Trophoblast cell (in vitro differentiated cells and primary cell): ENCODE measurements around the gene IL24.

Experiments used
- DNase-seq, 2 donors: peaks; one replicate each; pipeline ENCODE4 v3.0.0-alpha.2; 2016
- H2AFZ ChIP-seq: 2 replicates; pipeline ENCODE4 v1.6.1; 2013; ENCODE audit warnings: low read length, moderate library complexity, mild to moderate bottlenecking; ENCODE audit not compliant: insufficient read depth, poor library complexity
- H2AK5ac ChIP-seq: 2 replicates; pipeline ENCODE4 v1.6.1; 2013; ENCODE audit warnings: mild to moderate bottlenecking, low read length
- H2BK120ac ChIP-seq: 2 replicates; pipeline ENCODE4 v1.6.1; 2013; ENCODE audit warnings: low read length, mild to moderate bottlenecking, moderate library complexity; ENCODE audit not compliant: insufficient read depth, poor library complexity
- H2BK12ac ChIP-seq: 2 replicates; pipeline ENCODE4 v1.6.1; 2013; ENCODE audit warnings: mild to moderate bottlenecking, low read length, moderate library complexity
- H2BK5ac ChIP-seq: 2 replicates; pipeline ENCODE4 v1.6.1; 2013; ENCODE audit warnings: low read length, low read depth, moderate library complexity, mild to moderate bottlenecking; ENCODE audit not compliant: poor library complexity
- H3K14ac ChIP-seq: 2 replicates; pipeline ENCODE4 v1.6.1; 2013; ENCODE audit warnings: mild to moderate bottlenecking, low read length
- H3K18ac ChIP-seq: 2 replicates; pipeline ENCODE4 v1.6.1; 2013; ENCODE audit warnings: mild to moderate bottlenecking, low read length
- H3K23ac ChIP-seq: 2 replicates; pipeline ENCODE4 v1.6.1; 2013; ENCODE audit warnings: low read length
- H3K27ac ChIP-seq: 2 replicates; pipeline ENCODE4 v1.5.1; 2013; ENCODE audit warnings: low read depth, mild to moderate bottlenecking, inconsistent platforms, low read length, moderate library complexity
- H3K27me3 ChIP-seq: 2 replicates; pipeline ENCODE4 v1.6.1; 2013; ENCODE audit warnings: inconsistent platforms, mild to moderate bottlenecking, low read length, moderate library complexity; ENCODE audit not compliant: insufficient read depth
- H3K36me3 ChIP-seq, 2 experiments: 1 replicate in 1 of 2; 2 replicates in 1 of 2; pipeline ENCODE4 v1.6.1; 2013; ENCODE audit warnings: low read length in 2 of 2, mild to moderate bottlenecking in 2 of 2, moderate library complexity in 1 of 2; ENCODE audit not compliant: insufficient read depth in 2 of 2, control insufficient read depth in 1 of 2
- H3K4ac ChIP-seq: 2 replicates; pipeline ENCODE4 v1.6.1; 2013; ENCODE audit warnings: low read depth, mild to moderate bottlenecking, low read length, moderate library complexity
- H3K4me1 ChIP-seq, 2 experiments: 1 replicate in 1 of 2; 2 replicates in 1 of 2; pipeline ENCODE4 v1.6.1; 2013; ENCODE audit warnings: low read length in 2 of 2, mild to moderate bottlenecking in 2 of 2, moderate library complexity in 1 of 2; ENCODE audit not compliant: insufficient read depth in 2 of 2, control insufficient read depth in 1 of 2
- H3K4me2 ChIP-seq: 2 replicates; pipeline ENCODE4 v1.6.1; 2013; ENCODE audit warnings: inconsistent platforms, mild to moderate bottlenecking, low read length, moderate library complexity
- H3K4me3 ChIP-seq: 2 replicates; pipeline ENCODE4 v1.5.1; 2013; ENCODE audit warnings: mild to moderate bottlenecking, low read depth, low read length, inconsistent platforms
- H3K79me1 ChIP-seq: one replicate; pipeline ENCODE4 v1.6.1; 2013; ENCODE audit warnings: low read length
- H3K79me2 ChIP-seq: 2 replicates; pipeline ENCODE4 v1.6.1; 2013; ENCODE audit warnings: low read length, mild to moderate bottlenecking; ENCODE audit not compliant: control insufficient read depth, insufficient read depth, poor library complexity
- H3K9ac ChIP-seq: 2 replicates; pipeline ENCODE4 v1.6.1; 2013; ENCODE audit warnings: mild to moderate bottlenecking, low read length
- H3K9me3 ChIP-seq: 2 replicates; pipeline ENCODE4 v1.6.1; 2013; ENCODE audit warnings: low read depth, mild to moderate bottlenecking, control low read depth, inconsistent platforms, low read length; ENCODE audit not compliant: insufficient read depth
- H4K12ac ChIP-seq: 2 replicates; pipeline ENCODE4 v1.6.1; 2013; ENCODE audit warnings: low read depth, mild to moderate bottlenecking, low read length, moderate library complexity
- H4K8ac ChIP-seq: 2 replicates; pipeline ENCODE4 v1.6.1; 2013; ENCODE audit warnings: low read depth, mild to moderate bottlenecking, low read length, moderate library complexity
- H4K91ac ChIP-seq: one replicate; pipeline ENCODE4 v1.6.1; 2013; ENCODE audit warnings: low read depth, mild to moderate bottlenecking, low read length, moderate library complexity
- WGBS: extraction: QIAGEN DNeasy Blood & Tissue Kit; methylation state at CpG from one replicate; pipeline ENCODE4 v1.1.7; 2013; ENCODE audit warnings: missing lambda C conversion rate; ENCODE audit not compliant: insufficient read length, insufficient coverage; ENCODE audit errors: extremely low coverage; 5-methylcytosine and 5-hydroxymethylcytosine counted together

The IL24 gene

DNA sequence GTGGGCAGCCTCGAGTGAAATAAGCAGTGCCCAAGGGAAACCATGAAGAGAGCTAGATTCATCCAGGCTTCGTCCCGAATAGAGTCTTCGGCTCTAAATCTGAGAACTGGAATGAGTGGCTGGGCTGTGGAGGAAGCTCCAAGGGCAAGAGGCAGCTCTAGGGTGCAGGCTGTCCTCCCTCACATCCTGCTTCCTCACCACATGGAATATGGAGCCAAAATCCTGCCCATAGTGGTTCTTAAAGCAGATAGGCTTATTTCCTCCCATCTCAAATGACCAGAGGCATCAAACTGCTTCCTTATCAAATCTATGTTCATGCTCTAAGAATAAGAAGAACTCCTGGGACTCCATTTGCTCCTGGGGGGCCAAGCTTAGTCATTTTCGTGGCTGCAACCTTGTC lies 2.5 kb downstream of the IL24 start:
- Histone ChIP-seq H2BK12ac (no peak overlapping the region), H2BK120ac (no peak overlapping the region), H3K27ac (no peak overlapping the region), H3K4ac (no peak overlapping the region), H3K79me2 (no peaks in the 10 kb centered on the region), H3K4me3 (no peak overlapping the region), H4K91ac (no peak overlapping the region), H3K4me2 (no peak overlapping the region), H4K8ac (no peak overlapping the region), H3K14ac (no peak overlapping the region), H3K9me3 (peaks cover 1% of the 10 kb centered on the region), H3K23ac (no peak overlapping the region), H2BK5ac (no peak overlapping the region), H2AFZ (no peak overlapping the region), H3K79me1 (no peaks in the 10 kb centered on the region), H3K36me3 (no peaks in the 10 kb centered on the region), H3K4me1 (peaks cover 18 to 22% of the 10 kb centered on the region in 2 experiments), H3K18ac (no peak overlapping the region), H3K27me3 (no peaks in the 10 kb centered on the region), H2AK5ac (no peak overlapping the region), H3K9ac (no peak overlapping the region), H4K12ac (no peak overlapping the region)
- DNase-seq = no peak
- no CpG with 5 or more reads among the region's 5 CpGs for WGBS

DNA sequence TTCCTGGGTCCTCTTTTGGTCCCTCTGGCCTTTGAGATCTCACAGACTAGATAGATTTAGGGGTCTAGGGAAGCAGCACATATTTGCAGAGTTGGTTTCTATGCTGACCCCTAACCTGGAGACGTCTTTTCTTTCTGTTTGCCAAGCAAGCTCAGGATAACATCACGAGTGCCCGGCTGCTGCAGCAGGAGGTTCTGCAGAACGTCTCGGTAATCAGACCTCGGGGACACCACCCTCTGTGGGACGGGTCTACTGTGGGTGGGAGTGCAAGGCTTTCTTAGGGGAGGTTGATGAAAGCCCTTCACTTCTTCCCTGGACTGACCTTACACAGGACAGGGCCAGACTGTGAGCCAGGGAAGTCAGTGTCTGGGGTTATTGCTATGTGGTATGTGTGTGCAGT lies 2.9 kb downstream of the IL24 start:
- H3K4me1 ChIP-seq = peaks cover 17 to 21% of the 10 kb centered on the region in 2 experiments

DNA sequence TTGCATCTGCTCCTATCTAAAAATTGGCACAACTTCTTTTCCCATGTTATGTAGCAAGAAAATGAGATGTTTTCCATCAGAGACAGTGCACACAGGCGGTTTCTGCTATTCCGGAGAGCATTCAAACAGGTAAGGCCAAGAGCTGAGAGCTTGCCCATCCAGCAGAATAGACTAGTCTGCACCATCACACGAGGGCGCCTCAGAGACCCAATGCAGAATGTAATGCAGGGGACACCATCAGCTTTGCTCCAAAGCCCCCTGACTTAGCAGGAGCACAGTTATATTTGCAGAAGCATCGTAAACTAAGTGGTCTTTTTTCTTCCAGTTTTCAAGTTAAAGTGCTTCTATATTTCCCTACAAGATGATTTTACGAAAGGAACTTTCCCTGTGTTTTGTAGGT lies 4.7 kb downstream of the IL24 start:
- Histone ChIP-seq H2BK12ac (no peak overlapping the region), H3K27me3 (no peaks in the 10 kb centered on the region), H3K9me3 (peaks cover 1% of the 10 kb centered on the region), H2BK5ac (no peak overlapping the region), H3K4ac (no peak overlapping the region), H2AK5ac (no peak overlapping the region), H3K4me1 (peaks cover 9 to 10% of the 10 kb centered on the region in 2 experiments), H3K14ac (no peak overlapping the region), H2BK120ac (no peak overlapping the region), H3K9ac (no peak overlapping the region), H3K23ac (no peak overlapping the region), H3K79me1 (no peaks in the 10 kb centered on the region), H3K79me2 (no peaks in the 10 kb centered on the region), H3K27ac (no peak overlapping the region), H4K91ac (no peak overlapping the region), H4K8ac (no peak overlapping the region), H3K4me3 (no peak overlapping the region), H3K4me2 (no peak overlapping the region), H3K36me3 (no peaks in the 10 kb centered on the region), H3K18ac (no peak overlapping the region), H4K12ac (no peak overlapping the region), H2AFZ (no peak overlapping the region)
- no CpG with 5 or more reads among the region's 6 CpGs for WGBS
- DNase-seq = no peak

More for the DNA sequence above, 2.9 kb downstream of the IL24 start:
- H3K18ac ChIP-seq = no peak overlapping the region
- no CpG with 5 or more reads among the region's 7 CpGs for WGBS
- no peak overlapping the region for H2BK12ac ChIP-seq
- H3K23ac ChIP-seq = no peak overlapping the region
- no peak overlapping the region for H4K91ac ChIP-seq
- no peak overlapping the region for H2AK5ac ChIP-seq
- no peak overlapping the region for H3K27ac ChIP-seq
- no peak overlapping the region for H4K8ac ChIP-seq
- no peak overlapping the region for H3K14ac ChIP-seq
- H3K9me3 ChIP-seq = peaks cover 1% of the 10 kb centered on the region
- H4K12ac ChIP-seq = no peak overlapping the region
- no peak overlapping the region for H3K9ac ChIP-seq
- H3K4me2 ChIP-seq = no peak overlapping the region
- no peak overlapping the region for H2BK5ac ChIP-seq
- no peak overlapping the region for H2BK120ac ChIP-seq
- H3K27me3 ChIP-seq = no peaks in the 10 kb centered on the region
- no peaks in the 10 kb centered on the region for H3K79me2 ChIP-seq
- H3K79me1 ChIP-seq = no peaks in the 10 kb centered on the region
- H3K4me3 ChIP-seq = no peak overlapping the region
- H3K36me3 ChIP-seq = no peaks in the 10 kb centered on the region
- H2AFZ ChIP-seq = no peak overlapping the region
- no peak overlapping the region for H3K4ac ChIP-seq
- DNase-seq = no peak

DNA sequence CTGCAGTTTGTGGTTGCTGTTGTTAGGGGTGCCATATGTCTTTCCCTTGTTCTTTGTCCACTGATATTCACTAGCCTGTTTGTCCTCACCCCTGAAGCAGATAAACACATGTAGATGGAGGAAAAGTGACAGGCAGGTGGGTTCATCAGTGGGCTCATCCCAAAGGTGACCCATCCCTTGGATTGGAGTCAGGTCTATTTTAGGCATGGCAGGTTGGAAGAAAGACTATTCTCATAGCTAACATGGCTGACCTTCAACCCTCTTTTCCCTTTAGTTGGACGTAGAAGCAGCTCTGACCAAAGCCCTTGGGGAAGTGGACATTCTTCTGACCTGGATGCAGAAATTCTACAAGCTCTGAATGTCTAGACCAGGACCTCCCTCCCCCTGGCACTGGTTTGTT lies 5.5 kb downstream of the IL24 start:
- no CpG with 5 or more reads among the region's 1 CpG for WGBS

More for the DNA sequence above, 5.5 kb downstream of the IL24 start:
- Histone ChIP-seq H2AK5ac (no peak overlapping the region), H2BK12ac (no peak overlapping the region), H3K79me2 (no peaks in the 10 kb centered on the region), H2AFZ (no peak overlapping the region), H3K4ac (no peak overlapping the region), H3K23ac (no peak overlapping the region), H3K4me3 (no peak overlapping the region), H3K14ac (no peak overlapping the region), H3K18ac (no peak overlapping the region), H3K4me1 (peaks cover 9 to 10% of the 10 kb centered on the region in 2 experiments), H3K9ac (no peak overlapping the region), H3K27me3 (no peaks in the 10 kb centered on the region), H3K4me2 (no peak overlapping the region), H4K8ac (no peak overlapping the region), H4K12ac (no peak overlapping the region), H3K36me3 (no peaks in the 10 kb centered on the region), H3K9me3 (peaks cover 1% of the 10 kb centered on the region), H2BK5ac (no peak overlapping the region), H2BK120ac (no peak overlapping the region), H3K27ac (no peak overlapping the region), H3K79me1 (no peaks in the 10 kb centered on the region), H4K91ac (no peak overlapping the region)
- no peak for DNase-seq
